A673 (cell line): ENCODE data around the gene KIAA0232.

Experiments used
- EZH2 ChIP-seq: fragments of 200-600 bp; sonication (generic); IDR thresholded peaks from 2 replicates; pipeline ENCODE4 v1.6.1; 2017; ENCODE audit warnings: borderline replicate concordance, low read depth, mild to moderate bottlenecking, mixed read lengths, antibody characterized with exemption, low read length; ENCODE audit not compliant: poor library complexity, severe bottlenecking
- TF ChIP-seq, protein P1 (sequence below): fragments of 300-800, 200-600 bp; sonication (generic); conservative IDR thresholded peaks from 2 replicates; pipeline ENCODE4 v1.5.1; 2017; ENCODE audit warnings: low read depth, mild to moderate bottlenecking, antibody characterized with exemption, low read length, moderate library complexity, mixed read lengths

DNA sequence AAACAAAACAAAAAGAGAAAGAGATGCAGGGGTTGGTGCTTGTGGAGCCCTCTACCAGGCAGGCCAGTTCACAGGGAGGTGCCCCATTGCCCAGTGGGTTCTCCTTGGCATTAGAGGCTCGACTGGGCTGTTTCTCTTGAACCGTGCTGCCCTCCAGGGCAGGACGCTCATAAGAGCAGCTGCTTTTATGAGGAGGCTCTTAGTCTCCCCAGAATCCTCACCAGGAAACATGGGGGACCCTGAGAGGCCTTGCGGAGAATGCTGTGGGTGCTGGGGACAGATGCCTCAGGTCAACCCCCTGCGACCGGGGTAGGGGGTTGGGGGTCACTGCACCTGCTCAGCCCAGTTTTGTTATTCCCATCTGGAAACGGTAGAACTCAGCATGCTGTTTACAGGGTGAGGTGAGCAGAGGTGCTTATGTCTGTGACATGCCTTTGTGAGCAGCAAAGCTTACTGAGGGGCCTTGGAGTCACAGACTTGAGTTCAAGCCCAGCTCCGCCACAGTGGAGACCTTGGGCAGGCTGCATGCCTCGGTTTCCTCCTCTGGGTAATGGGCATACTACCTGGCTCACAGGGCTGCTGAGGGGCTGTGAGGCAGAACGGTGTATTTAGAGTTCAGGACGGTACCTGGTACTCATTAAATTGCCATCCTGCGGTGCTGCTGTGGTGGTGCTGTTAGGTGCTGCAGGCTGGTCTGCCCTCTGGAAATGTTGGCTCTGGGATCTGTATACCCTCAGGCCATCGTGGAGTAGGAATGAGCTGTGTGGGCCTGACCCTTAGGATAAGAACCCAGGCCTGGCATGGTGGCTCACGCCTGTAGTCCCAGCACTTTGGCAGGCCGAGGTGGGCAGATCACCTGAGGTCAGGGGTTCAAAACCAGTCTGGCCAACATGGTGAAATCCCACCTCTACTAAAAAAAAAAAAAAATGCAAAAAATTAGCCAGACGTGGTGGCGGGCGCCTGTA, 132.8 kb downstream of the KIAA0232 start:
- no peak for TF ChIP-seq EZH2
- TF ChIP-seq, protein P1, sequence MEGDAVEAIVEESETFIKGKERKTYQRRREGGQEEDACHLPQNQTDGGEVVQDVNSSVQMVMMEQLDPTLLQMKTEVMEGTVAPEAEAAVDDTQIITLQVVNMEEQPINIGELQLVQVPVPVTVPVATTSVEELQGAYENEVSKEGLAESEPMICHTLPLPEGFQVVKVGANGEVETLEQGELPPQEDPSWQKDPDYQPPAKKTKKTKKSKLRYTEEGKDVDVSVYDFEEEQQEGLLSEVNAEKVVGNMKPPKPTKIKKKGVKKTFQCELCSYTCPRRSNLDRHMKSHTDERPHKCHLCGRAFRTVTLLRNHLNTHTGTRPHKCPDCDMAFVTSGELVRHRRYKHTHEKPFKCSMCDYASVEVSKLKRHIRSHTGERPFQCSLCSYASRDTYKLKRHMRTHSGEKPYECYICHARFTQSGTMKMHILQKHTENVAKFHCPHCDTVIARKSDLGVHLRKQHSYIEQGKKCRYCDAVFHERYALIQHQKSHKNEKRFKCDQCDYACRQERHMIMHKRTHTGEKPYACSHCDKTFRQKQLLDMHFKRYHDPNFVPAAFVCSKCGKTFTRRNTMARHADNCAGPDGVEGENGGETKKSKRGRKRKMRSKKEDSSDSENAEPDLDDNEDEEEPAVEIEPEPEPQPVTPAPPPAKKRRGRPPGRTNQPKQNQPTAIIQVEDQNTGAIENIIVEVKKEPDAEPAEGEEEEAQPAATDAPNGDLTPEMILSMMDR = no peak
